Activated CD4-positive, alpha-beta T cell treated with anti-CD3 and anti-CD28 coated beads for 1 hour (primary cell): Measurements from ENCODE around the gene TRAPPC2L.

Source experiments
- DNase-seq: peaks from one replicate; pipeline ENCODE4 v3.0.0-alpha.2; 2020

Gene TRAPPC2L

GRCh38 chr16:88861359-88861758 is 4.4 kb downstream of the TRAPPC2L start:
- no peak for DNase-seq

GRCh38 chr16:88862968-88863367 is 6.0 kb downstream of the TRAPPC2L start:
- DNase-seq: no peak

GRCh38 chr16:88863426-88863825 is 6.5 kb downstream of the TRAPPC2L start:
- no peak for DNase-seq

GRCh38 chr16:88864099-88864498 is 7.2 kb downstream of the TRAPPC2L start:
- DNase-seq: no peak

- DNase-seq: no peak
Observed at GRCh38 chr16:88864521-88864920, 7.6 kb downstream of the TRAPPC2L start.

GRCh38 chr16:88865310-88865709 is 8.4 kb downstream of the TRAPPC2L start:
- DNase-seq: no peak

GRCh38 chr16:88865742-88866141 is 8.8 kb downstream of the TRAPPC2L start:
- no peak for DNase-seq

- DNase-seq: no peak
Observed at GRCh38 chr16:88866151-88866920, 9.4 kb downstream of the TRAPPC2L start, which contains the start of gene PABPN1L. Gene PABPN1L (minus strand): TSS chr16:88866660. CDS start chr16:88866606, 54 bp downstream.

GRCh38 chr16:88867581-88868246 is 10.8 kb downstream of the TRAPPC2L start:
- no peak for DNase-seq

- no peak for DNase-seq
Observed at GRCh38 chr16:88868974-88869672, 12.2 kb downstream of the TRAPPC2L start.

- no peak for DNase-seq
Observed at GRCh38 chr16:88869673-88869980, 12.7 kb downstream of the TRAPPC2L start.

GRCh38 chr16:88870608-88871348 is 13.9 kb downstream of the TRAPPC2L start:
- no peak for DNase-seq

GRCh38 chr16:88871349-88871702 is 14.4 kb downstream of the TRAPPC2L start:
- no peak for DNase-seq

GRCh38 chr16:88871730-88872416 is 14.9 kb downstream of the TRAPPC2L start:
- no peak for DNase-seq

GRCh38 chr16:88872650-88873331 is 15.9 kb downstream of the TRAPPC2L start:
- no peak for DNase-seq

GRCh38 chr16:88874938-88875599 is 18.1 kb downstream of the TRAPPC2L start:
- no peak for DNase-seq

- DNase-seq: no peak
Observed at GRCh38 chr16:88875703-88876234, 18.8 kb downstream of the TRAPPC2L start.

GRCh38 chr16:88876942-88877526 is 20.1 kb downstream of the TRAPPC2L start:
- DNase-seq: no peak

- DNase-seq: no peak
Observed at GRCh38 chr16:88877564-88878289, 20.8 kb downstream of the TRAPPC2L start.

- DNase-seq: no peak
Observed at GRCh38 chr16:88878356-88878755, 21.4 kb downstream of the TRAPPC2L start.
